ENCODE data around the gene ERGIC1.

Gene ERGIC1

GRCh38 chr5:172981931-172982330 lies 147.9 kb downstream of the ERGIC1 start:
- TF ChIP-seq EZH2phosphoT487 (IDR thresholded peaks at IDR 0.05; ENCODE audit: borderline replicate concordance, low read length) (no peak), CTCF (IDR thresholded peaks at IDR 0.05; ENCODE audit: low read depth, low read length, poor library complexity, severe bottlenecking) (no peak)
- Histone ChIP-seq H3K36me3 (ENCODE audit: control insufficient read depth, low read length) (peaks cover 22% of the 10 kb centered on the region), H3K27me3 (ENCODE audit: control insufficient read depth, low read length) (no peaks in the 10 kb centered on the region), H3K4me2 (ENCODE audit: low read length) (no peak overlapping the region), H3K27ac (ENCODE audit: low read depth, low read length) (no peak overlapping the region), H3K4me1 (ENCODE audit: control insufficient read depth, low read length) (peaks cover 16% of the 10 kb centered on the region), H3K4me3 (ENCODE audit: low read length) (no peak overlapping the region), H3K79me2 (ENCODE audit: control insufficient read depth, low read length) (peaks cover 34% of the 10 kb centered on the region), H4K20me1 (ENCODE audit: control insufficient read depth, insufficient read depth, low read depth, low read length) (peaks cover 7% of the 10 kb centered on the region; the same call in 1 of the 2 replicates), H3F3A (ENCODE audit: control insufficient read depth, insufficient read depth) (no peaks in the 10 kb centered on the region), H3K9me3 (ENCODE audit: control insufficient read depth, insufficient read depth, low read length) (no peaks in the 10 kb centered on the region), H3K9me2 (replicated peaks; ENCODE audit: control insufficient read depth, low read length) (no peaks in the 10 kb centered on the region)

GRCh38 chr5:172983542-172984243 lies 149.6 kb downstream of the ERGIC1 start, which contains the start of gene ATP6V0E1:
TSS of gene ATP6V0E1 (plus strand) at chr5:172983771. CDS start at chr5:172983861, 90 bp downstream.
- H3F3A ChIP-seq (ENCODE audit: control insufficient read depth, insufficient read depth): no peaks in the 10 kb centered on the region
- H3K4me3 ChIP-seq (ENCODE audit: low read length): peak within 1 kb of the TSS; percentile 92
- peaks cover 18% of the 10 kb centered on the region for H3K4me1 ChIP-seq (ENCODE audit: control insufficient read depth, low read length)
- peaks cover 36% of the 10 kb centered on the region for H3K36me3 ChIP-seq (ENCODE audit: control insufficient read depth, low read length)
- H3K27ac ChIP-seq (ENCODE audit: low read depth, low read length): peak within 1 kb of the TSS; percentile 65
- peak within 1 kb of the TSS; percentile 68 for H3K4me2 ChIP-seq (ENCODE audit: low read length)
- H3K9me2 ChIP-seq (replicated peaks; ENCODE audit: control insufficient read depth, low read length): no peaks in the 10 kb centered on the region
- no peaks in the 10 kb centered on the region for H3K9me3 ChIP-seq (ENCODE audit: control insufficient read depth, insufficient read depth, low read length)
- no peak for TF ChIP-seq CTCF (IDR thresholded peaks at IDR 0.05; ENCODE audit: low read depth, low read length, poor library complexity, severe bottlenecking)
- no peak for TF ChIP-seq EZH2phosphoT487 (IDR thresholded peaks at IDR 0.05; ENCODE audit: borderline replicate concordance, low read length)
- peaks cover 7% of the 10 kb centered on the region; the same call in 1 of the 2 replicates for H4K20me1 ChIP-seq (ENCODE audit: control insufficient read depth, insufficient read depth, low read depth, low read length)
- H3K79me2 ChIP-seq (ENCODE audit: control insufficient read depth, low read length): peaks cover 51% of the 10 kb centered on the region
- no peaks in the 10 kb centered on the region for H3K27me3 ChIP-seq (ENCODE audit: control insufficient read depth, low read length)

GRCh38 chr5:172984244-172984953 lies 150.3 kb downstream of the ERGIC1 start:
- Histone ChIP-seq H3F3A (ENCODE audit: control insufficient read depth, insufficient read depth) (no peaks in the 10 kb centered on the region), H3K9me3 (ENCODE audit: control insufficient read depth, insufficient read depth, low read length) (no peaks in the 10 kb centered on the region), H3K27ac (ENCODE audit: low read depth, low read length) (peak overlapping the region; percentile 65), H3K79me2 (ENCODE audit: control insufficient read depth, low read length) (peaks cover 58% of the 10 kb centered on the region), H3K9me2 (replicated peaks; ENCODE audit: control insufficient read depth, low read length) (no peaks in the 10 kb centered on the region), H3K4me3 (ENCODE audit: low read length) (peak overlapping the region; percentile 92), H3K36me3 (ENCODE audit: control insufficient read depth, low read length) (peaks cover 42% of the 10 kb centered on the region), H4K20me1 (ENCODE audit: control insufficient read depth, insufficient read depth, low read depth, low read length) (peaks cover 7% of the 10 kb centered on the region; the same call in 1 of the 2 replicates), H3K4me1 (ENCODE audit: control insufficient read depth, low read length) (peaks cover 18% of the 10 kb centered on the region), H3K4me2 (ENCODE audit: low read length) (peak overlapping the region; percentile 68), H3K27me3 (ENCODE audit: control insufficient read depth, low read length) (no peaks in the 10 kb centered on the region)
- TF ChIP-seq EZH2phosphoT487 (IDR thresholded peaks at IDR 0.05; ENCODE audit: borderline replicate concordance, low read length): no peak
- TF ChIP-seq CTCF (IDR thresholded peaks at IDR 0.05; ENCODE audit: low read depth, low read length, poor library complexity, severe bottlenecking): peak; percentile 79
